ENCODE data around the gene MTHFSD.

The MTHFSD gene

GRCh38 chr16:86584071-86584685, 29.1 kb upstream of the MTHFSD start:
- DNase-seq (ENCODE audit: low read depth): no peak

- no peak for DNase-seq (ENCODE audit: low read depth)
Observed at GRCh38 chr16:86581458-86581857, 26.4 kb upstream of the MTHFSD start.

- DNase-seq (ENCODE audit: low read depth): no peak
Observed at GRCh38 chr16:86580791-86581170, 25.7 kb upstream of the MTHFSD start.

- no peak for DNase-seq (ENCODE audit: low read depth)
Observed at GRCh38 chr16:86580063-86580790, 25.2 kb upstream of the MTHFSD start.

GRCh38 chr16:86579268-86580062, 24.4 kb upstream of the MTHFSD start:
- DNase-seq (ENCODE audit: low read depth): no peak

GRCh38 chr16:86578611-86579267, 23.7 kb upstream of the MTHFSD start:
- no peak for DNase-seq (ENCODE audit: low read depth)

GRCh38 chr16:86578061-86578599, 23.1 kb upstream of the MTHFSD start, which contains the start of gene FOXL1:
FOXL1 (plus strand) TSS chr16:86578549; CDS start chr16:86578724, 175 bp downstream.
- no peak for DNase-seq (ENCODE audit: low read depth)

GRCh38 chr16:86577314-86577971, 22.4 kb upstream of the MTHFSD start:
- DNase-seq (ENCODE audit: low read depth): no peak

GRCh38 chr16:86576591-86577313, 21.7 kb upstream of the MTHFSD start:
- DNase-seq (ENCODE audit: low read depth): no peak

GRCh38 chr16:86575754-86576557, 20.9 kb upstream of the MTHFSD start:
- peak; percentile 72 for DNase-seq (ENCODE audit: low read depth)

- DNase-seq (ENCODE audit: low read depth): no peak
Observed at GRCh38 chr16:86575095-86575685, 20.2 kb upstream of the MTHFSD start.

- no peak for DNase-seq (ENCODE audit: low read depth)
Observed at GRCh38 chr16:86574646-86575045, 19.6 kb upstream of the MTHFSD start.

- DNase-seq (ENCODE audit: low read depth): no peak
Observed at GRCh38 chr16:86573646-86574508, 18.8 kb upstream of the MTHFSD start.

- no peak for DNase-seq (ENCODE audit: low read depth)
Observed at GRCh38 chr16:86573215-86573614, 18.2 kb upstream of the MTHFSD start.

GRCh38 chr16:86572606-86573005, 17.6 kb upstream of the MTHFSD start:
- DNase-seq (ENCODE audit: low read depth): no peak

- no peak for DNase-seq (ENCODE audit: low read depth)
Observed at GRCh38 chr16:86572041-86572521, 17.0 kb upstream of the MTHFSD start.

GRCh38 chr16:86571530-86571915, 16.5 kb upstream of the MTHFSD start:
- DNase-seq (ENCODE audit: low read depth): no peak
